22Rv1 (cell line): Measurements from ENCODE around the gene MSRB3.

Experiments
- ZFX ChIP-seq: fragments of 450-650 bp; IDR thresholded peaks from 2 replicates; pipeline ENCODE4 v1.6.1; 2017; ENCODE audit warnings: antibody characterized with exemption, borderline replicate concordance
- TF ChIP-seq, protein P1 (sequence below): fragments of 450-650 bp; IDR thresholded peaks from 2 replicates; pipeline ENCODE4 v1.5.1; 2017; ENCODE audit warnings: mild to moderate bottlenecking

GRCh38 chr12:65368055-65368454, 89.6 kb downstream of the MSRB3 start:
- TF ChIP-seq, protein P1, sequence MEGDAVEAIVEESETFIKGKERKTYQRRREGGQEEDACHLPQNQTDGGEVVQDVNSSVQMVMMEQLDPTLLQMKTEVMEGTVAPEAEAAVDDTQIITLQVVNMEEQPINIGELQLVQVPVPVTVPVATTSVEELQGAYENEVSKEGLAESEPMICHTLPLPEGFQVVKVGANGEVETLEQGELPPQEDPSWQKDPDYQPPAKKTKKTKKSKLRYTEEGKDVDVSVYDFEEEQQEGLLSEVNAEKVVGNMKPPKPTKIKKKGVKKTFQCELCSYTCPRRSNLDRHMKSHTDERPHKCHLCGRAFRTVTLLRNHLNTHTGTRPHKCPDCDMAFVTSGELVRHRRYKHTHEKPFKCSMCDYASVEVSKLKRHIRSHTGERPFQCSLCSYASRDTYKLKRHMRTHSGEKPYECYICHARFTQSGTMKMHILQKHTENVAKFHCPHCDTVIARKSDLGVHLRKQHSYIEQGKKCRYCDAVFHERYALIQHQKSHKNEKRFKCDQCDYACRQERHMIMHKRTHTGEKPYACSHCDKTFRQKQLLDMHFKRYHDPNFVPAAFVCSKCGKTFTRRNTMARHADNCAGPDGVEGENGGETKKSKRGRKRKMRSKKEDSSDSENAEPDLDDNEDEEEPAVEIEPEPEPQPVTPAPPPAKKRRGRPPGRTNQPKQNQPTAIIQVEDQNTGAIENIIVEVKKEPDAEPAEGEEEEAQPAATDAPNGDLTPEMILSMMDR = no peak
- TF ChIP-seq ZFX = no peak
